ENCODE results near the gene RASGRF2.

GRCh38 chr5:80987078-80987766 lies 27.1 kb downstream of the RASGRF2 start:
- TF ChIP-seq POLR2A (IDR thresholded peaks at IDR 0.05) (no peak), CTCF (IDR thresholded peaks at IDR 0.05) (no peak), POLR2AphosphoS5 (IDR thresholded peaks at IDR 0.05) (no peak), EP300 (IDR thresholded peaks at IDR 0.05) (no peak)
